ENCODE measurements around the gene DCXR. TPM values are rescaled to one million over a fixed set of nuclear protein-coding genes. Genes with fewer than 3 reads are reported as not detected.

The DCXR gene
- total and polyA plus RNA-seq, 10 of the 15 experiments (the other 5 are each of a cell fraction or from before 2014, with no cell fraction given) = 12.3 to 139 (median 88.9) TPM

GRCh38 chr17:82081966-82082365, 44.5 kb upstream of the DCXR start (continued):
- TF ChIP-seq SUZ12 (IDR thresholded peaks at IDR 0.05; ENCODE audit: unreplicated experiment) (no peak), POLR2AphosphoS5 (IDR thresholded peaks at IDR 0.05; ENCODE audit: low read length) (no peak), TCF7 (IDR thresholded peaks at IDR 0.05; ENCODE audit: borderline replicate concordance) (no peak), NFYA (IDR thresholded peaks at IDR 0.05; ENCODE audit: borderline replicate concordance, low read depth, low read length) (no peak), YY1 (IDR thresholded peaks at IDR 0.05; ENCODE audit: low read depth, low read length) (no peak)
- TF ChIP-seq, protein P1, sequence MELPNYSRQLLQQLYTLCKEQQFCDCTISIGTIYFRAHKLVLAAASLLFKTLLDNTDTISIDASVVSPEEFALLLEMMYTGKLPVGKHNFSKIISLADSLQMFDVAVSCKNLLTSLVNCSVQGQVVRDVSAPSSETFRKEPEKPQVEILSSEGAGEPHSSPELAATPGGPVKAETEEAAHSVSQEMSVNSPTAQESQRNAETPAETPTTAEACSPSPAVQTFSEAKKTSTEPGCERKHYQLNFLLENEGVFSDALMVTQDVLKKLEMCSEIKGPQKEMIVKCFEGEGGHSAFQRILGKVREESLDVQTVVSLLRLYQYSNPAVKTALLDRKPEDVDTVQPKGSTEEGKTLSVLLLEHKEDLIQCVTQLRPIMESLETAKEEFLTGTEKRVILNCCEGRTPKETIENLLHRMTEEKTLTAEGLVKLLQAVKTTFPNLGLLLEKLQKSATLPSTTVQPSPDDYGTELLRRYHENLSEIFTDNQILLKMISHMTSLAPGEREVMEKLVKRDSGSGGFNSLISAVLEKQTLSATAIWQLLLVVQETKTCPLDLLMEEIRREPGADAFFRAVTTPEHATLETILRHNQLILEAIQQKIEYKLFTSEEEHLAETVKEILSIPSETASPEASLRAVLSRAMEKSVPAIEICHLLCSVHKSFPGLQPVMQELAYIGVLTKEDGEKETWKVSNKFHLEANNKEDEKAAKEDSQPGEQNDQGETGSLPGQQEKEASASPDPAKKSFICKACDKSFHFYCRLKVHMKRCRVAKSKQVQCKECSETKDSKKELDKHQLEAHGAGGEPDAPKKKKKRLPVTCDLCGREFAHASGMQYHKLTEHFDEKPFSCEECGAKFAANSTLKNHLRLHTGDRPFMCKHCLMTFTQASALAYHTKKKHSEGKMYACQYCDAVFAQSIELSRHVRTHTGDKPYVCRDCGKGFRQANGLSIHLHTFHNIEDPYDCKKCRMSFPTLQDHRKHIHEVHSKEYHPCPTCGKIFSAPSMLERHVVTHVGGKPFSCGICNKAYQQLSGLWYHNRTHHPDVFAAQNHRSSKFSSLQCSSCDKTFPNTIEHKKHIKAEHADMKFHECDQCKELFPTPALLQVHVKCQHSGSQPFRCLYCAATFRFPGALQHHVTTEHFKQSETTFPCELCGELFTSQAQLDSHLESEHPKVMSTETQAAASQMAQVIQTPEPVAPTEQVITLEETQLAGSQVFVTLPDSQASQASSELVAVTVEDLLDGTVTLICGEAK (IDR thresholded peaks at IDR 0.05; ENCODE audit: borderline replicate concordance) = no peak

GRCh38 chr17:82081546-82081945, 44.0 kb upstream of the DCXR start:
- POLR2A ChIA-PET = no interaction called here
- RAD21 ChIA-PET (ENCODE audit: unreplicated experiment) = no interaction called here
- intact Hi-C loops (cut with micrococcal nuclease; ENCODE audit: unreplicated experiment) (no loop called here), in situ Hi-C loops (cut with MboI) (no loop called here)
- TF ChIP-seq POLR2AphosphoS2 (IDR thresholded peaks at IDR 0.05; ENCODE audit: low read depth, low read length) = 0 out of 2 replicates have a peak, but pooled peaks have one; percentile 11
- TF ChIP-seq CBX5 (IDR thresholded peaks at IDR 0.05; ENCODE audit: low read depth) = no peak
- Histone ChIP-seq H3K27me3 (replicated peaks in 1 of 2; ENCODE audit: control insufficient read depth in 2 of 2, insufficient read depth in 2 of 2, low read length in 1 of 2) (no peaks in the 10 kb centered on the region), H4K20me1 (ENCODE audit: control insufficient read depth, insufficient read depth) (no peaks in the 10 kb centered on the region), H2AFZ (ENCODE audit: control insufficient read depth, low read depth, low read length) (no peak overlapping the region), H3K79me2 (ENCODE audit: control insufficient read depth, insufficient read depth, low read length) (no peaks in the 10 kb centered on the region), H3K4me1 (ENCODE audit: control insufficient read depth, insufficient read depth, low read length) (no peaks in the 10 kb centered on the region), H3K4me3 (no peak overlapping the region), H3K4me2 (ENCODE audit: control insufficient read depth, insufficient read depth) (no peak overlapping the region), H3K9me3 (replicated peaks; ENCODE audit: control insufficient read depth, insufficient read depth, low read length) (no peaks in the 10 kb centered on the region), H3K36me3 (ENCODE audit: control insufficient read depth in 2 of 2, insufficient read depth in 2 of 2, low read length in 1 of 2) (peaks cover 14 to 65% of the 10 kb centered on the region in 2 experiments; a peak in 3 of 4 replicates), H3K27ac (ENCODE audit: control insufficient read depth, insufficient read depth) (no peak overlapping the region), H3K9ac (ENCODE audit: control insufficient read depth, insufficient read depth, low read length) (no peak overlapping the region)
- WGBS (ENCODE audit: insufficient coverage, insufficient replicate concordance, low lambda C conversion rate, missing lambda C conversion rate) = 99% methylated on average over 17 of the region's 20 CpGs
- FAIRE-seq (no peak), ATAC-seq (no peak), DNase-seq (ENCODE audit: low read depth, low spot score) (no peak)
- BruUV-seq (replicated peaks) = no TSS peak
- SMC1A ChIA-PET (ENCODE audit: uncharacterized antibody, unreplicated experiment) = no interaction called here
- CTCF ChIA-PET = no interaction called here
